GM20431 (cell line): ENCODE measurements around the gene APOL1.
"Not testable (repeated sequence)": the region's sequence is repeated elsewhere in the genome, so short reads cannot be mapped to it uniquely, and the experiment has no call there.

Source experiments
- in situ Hi-C: fragments of 300-500 bp; cut with MseI, MboI; formaldehyde crosslinking; loops from one replicate; pipeline ENCODE4 v1.15.0; 2020; ENCODE audit warnings: low sequenced_read_pairs; ENCODE audit not compliant: unreplicated experiment

APOL1 gene

DNA sequence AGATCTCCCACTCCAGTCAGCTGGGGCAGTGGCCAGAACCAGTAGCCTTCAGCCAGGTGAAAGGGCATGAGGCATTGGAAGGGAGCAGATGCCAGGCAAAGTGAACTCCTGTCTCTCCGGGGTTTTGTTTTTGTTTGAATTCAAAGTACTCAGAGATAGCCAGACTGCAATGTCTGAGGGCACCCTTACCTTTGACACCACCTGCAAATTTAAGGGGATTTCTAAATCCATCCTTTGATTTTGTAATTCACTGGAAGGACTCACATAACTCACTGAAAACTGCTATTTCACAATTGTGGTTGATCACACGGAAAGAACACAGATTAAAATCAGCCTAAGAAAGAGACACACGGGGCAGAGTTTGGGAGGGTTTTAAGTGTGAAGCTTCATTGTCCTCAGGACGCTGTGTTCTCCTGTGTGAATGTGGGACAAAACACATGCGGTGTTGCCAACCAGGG lies 10.3 kb downstream of the APOL1 start:
- in situ Hi-C loops = not testable (repeated sequence)

DNA sequence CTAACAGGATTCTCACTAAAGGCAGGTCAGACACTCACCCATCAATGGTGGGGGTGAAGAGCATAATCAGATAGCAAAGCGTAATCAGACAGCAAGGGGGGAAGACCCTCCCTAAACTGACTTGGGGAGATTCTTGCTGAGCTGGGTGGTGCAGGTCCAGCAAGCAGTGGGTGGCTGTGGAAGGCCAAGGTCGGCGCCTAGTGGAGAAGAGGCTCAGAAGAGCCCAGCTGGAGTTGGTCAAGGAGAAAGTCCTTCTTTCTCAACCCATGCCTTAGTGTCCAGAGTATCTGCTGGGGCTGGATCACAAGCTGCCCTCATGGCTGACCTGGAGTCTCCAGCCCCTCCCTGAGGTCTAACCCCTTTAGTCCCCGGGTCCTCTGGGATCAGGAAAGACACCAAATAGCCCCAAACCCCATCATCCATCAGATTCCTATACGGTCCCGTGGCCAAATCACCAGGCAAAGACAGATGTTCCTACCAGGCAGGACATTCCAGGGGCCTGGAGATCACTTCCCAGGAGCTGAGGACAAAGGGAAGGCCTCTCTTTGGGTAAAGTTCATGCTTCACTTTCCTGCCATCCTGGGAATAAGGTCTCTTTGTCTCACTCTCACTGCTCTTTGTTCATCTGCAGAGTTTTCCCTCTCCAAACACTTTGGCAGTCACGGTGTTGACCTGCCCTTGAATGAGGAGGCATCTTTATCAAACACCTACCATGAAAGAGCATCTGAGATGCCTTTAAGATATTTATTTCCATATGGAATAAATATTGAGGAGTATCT lies 11.1 kb downstream of the APOL1 start:
- in situ Hi-C loops = not testable (repeated sequence)

DNA sequence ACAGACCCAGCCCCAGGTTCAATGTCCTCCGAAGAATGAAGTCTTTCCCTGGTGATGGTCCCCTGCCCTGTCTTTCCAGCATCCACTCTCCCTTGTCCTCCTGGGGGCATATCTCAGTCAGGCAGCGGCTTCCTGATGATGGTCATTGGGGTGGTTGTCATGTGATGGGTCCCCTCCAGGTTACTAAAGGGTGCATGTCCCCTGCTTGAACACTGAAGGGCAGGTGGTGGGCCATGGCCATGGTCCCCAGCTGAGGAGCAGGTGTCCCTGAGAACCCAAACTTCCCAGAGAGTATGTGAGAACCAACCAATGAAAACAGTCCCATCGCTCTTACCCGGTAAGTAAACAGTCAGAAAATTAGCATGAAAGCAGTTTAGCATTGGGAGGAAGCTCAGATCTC lies 14.1 kb downstream of the APOL1 start:
- in situ Hi-C loops = no loop called here

DNA sequence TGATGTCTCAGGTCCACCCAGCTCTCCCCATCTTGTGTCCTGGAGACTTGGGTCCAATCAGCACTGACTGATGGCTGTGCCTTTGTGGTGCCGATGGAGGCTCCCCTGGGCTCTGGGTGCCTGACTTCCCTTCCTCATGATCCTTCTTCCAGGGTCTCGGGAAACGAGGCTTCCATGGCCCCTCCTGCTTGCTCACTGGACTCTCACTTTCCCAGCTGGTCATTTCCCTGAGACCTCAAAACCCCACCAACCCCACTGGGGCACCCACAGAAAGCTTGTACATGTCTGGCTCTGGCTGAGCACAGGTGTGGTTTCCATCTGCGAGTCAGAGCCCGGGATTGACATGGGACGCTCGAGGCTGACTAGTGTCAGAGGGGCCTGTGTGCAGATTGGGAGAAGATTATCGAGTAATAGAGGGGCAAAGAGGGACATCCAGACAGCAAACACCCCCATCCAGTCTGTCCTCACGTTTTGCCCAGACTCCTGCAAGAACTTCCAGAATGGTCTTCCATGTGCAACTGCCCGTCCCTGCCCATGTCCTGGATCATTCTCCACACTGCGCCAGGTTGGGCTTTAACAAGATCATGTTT lies 15.1 kb downstream of the APOL1 start:
- in situ Hi-C loops = no loop called here

DNA sequence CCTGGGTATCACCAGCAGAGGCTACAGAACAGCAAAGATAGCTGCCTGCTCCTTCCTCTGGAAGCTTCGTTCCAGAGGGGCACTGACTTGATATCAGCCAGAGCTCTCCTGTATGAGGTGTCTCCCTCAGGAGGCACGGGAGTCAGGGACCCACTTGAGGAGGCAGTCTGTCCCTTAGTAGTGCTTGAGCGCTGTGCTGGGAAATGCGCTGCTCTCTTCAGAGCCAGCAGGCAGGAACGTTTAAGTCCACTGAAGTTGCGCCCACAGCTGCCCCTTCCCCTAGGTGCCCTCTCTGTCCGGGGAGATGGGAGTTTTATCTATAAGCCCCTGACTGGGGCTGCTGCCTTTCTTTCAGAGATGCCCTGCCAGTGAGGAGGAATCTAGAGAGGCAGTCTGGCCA lies 18.3 kb downstream of the APOL1 start:
- in situ Hi-C loops = loop anchor here (10.0 kb wide), 1 partner anchor 76 kb away; no protein-coding TSS in a partner anchor

DNA sequence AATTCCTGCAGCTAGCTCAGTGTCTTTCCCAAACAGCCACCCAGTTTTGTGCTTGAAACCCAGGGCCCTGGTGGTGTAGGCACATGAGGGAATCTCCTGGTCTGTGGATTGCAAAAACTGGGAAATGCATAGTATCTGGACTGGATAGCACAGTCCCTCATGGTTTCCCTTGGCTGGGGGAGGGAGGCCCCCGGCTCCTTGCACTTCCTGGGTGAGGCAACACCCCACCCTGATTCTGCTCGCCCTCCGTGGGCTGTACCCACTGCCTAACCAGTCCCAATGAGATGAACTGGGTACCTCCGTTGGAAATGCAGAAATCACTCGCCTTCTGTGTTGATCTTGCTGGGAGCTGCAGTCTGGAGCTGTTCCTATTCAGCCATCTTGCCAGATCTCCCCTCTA lies 19.0 kb downstream of the APOL1 start:
- in situ Hi-C loops = loop anchor here (10.0 kb wide), 1 partner anchor 77 kb away; no protein-coding TSS in a partner anchor

DNA sequence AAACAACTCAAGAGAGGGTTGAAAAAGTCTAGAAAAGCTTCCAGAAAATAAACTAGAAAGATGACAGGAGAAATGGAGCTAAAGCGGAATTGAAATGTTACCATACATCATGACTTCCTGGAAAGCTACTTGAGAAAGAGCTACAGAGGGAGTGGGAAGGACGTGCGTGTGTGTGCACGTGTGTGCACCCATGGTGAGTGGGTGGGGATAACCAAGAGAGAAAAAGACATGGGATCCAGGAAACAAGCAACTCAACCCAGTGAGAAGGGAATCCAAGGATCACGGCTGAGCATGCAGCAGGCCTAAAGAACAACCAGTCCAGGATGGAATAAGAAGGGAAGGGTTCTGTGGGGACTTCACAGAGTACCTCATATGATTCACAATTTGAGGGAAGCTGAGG lies 21.6 kb downstream of the APOL1 start:
- in situ Hi-C loops = loop anchor here (10.0 kb wide), 1 partner anchor 80 kb away; no protein-coding TSS in a partner anchor

DNA sequence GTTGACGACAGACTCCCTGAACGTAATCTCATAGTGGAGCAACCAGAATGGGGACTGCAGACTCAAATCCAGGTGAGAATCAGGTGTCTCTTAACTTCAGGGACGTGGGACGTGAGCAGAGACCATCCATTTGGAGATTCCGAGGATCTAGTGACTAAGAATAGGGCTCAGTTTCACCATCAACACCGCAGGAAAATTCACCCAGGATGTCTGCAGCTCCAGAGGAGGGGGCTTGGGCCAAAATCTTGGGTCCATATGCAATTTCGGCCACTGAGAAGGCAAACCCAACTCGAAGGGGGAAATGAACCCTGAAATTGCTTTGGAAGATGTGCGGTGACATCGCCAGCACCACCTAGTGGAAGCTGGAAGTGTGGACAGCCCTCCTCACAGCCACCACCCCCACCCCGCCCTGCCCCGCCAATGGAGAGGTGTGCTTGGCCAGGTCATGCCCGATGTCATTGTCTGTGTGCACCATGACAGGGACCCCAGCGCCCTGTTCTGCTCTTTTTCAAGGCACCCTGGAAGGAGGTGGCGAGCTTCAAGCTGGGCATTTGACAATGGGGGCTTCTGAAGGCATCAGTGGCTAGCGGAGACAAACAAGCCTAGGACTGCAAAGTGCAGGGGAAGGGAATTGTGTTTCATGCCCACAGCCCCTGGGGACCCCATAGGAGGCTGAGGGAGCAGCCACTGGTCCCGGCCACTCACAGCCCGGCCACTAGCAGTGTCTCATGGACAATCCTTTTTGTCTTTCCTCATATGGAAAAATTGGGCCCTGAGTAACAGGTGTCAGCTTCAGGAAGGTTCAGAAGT lies 24.8 kb downstream of the APOL1 start:
- in situ Hi-C loops = loop anchor here (10.0 kb wide), 1 partner anchor 83 kb away; no protein-coding TSS in a partner anchor

DNA sequence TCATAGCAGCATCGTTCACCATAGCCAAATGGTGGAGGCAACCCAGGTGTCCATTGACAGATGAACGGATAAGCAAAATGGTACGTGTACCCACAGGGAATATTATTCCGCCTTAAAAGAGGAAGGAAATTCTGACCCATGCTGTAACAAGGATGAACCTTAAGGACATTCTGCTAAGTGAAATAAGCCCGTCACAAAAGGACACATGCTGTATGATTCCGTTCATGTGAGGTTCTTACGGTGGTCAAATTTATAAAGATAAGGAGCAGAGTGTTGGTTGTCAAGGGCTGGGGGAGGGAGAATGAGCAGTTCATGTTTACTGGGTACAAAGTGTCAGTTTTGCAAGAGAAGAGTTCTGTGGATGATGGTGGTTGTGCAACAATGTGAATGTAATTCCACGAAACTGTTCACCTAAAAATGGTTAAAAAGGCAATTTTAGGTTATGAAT lies 26.3 kb downstream of the APOL1 start:
- in situ Hi-C loops = loop anchor here (10.0 kb wide), 1 partner anchor 84 kb away; no protein-coding TSS in a partner anchor

DNA sequence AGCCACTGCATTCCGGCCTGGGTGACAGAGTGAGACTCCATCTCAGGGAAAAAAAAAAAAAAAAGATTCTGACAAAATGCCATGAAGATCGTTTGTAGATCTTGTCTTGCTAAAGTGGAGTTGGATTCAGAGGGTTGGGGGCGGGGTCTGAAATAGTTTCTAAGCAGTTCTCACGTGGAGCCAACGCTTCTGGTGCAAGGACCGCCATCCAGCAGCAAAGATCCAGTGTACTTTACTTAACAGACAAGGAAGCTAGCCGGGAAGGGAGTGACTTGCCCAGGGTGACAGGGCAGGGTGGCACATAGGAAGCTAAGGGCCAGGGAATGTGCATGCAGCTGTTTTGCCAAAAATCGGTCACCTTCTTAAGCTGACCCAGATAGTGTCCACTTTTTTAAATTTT lies 27.4 kb downstream of the APOL1 start:
- in situ Hi-C loops = no loop called here

DNA sequence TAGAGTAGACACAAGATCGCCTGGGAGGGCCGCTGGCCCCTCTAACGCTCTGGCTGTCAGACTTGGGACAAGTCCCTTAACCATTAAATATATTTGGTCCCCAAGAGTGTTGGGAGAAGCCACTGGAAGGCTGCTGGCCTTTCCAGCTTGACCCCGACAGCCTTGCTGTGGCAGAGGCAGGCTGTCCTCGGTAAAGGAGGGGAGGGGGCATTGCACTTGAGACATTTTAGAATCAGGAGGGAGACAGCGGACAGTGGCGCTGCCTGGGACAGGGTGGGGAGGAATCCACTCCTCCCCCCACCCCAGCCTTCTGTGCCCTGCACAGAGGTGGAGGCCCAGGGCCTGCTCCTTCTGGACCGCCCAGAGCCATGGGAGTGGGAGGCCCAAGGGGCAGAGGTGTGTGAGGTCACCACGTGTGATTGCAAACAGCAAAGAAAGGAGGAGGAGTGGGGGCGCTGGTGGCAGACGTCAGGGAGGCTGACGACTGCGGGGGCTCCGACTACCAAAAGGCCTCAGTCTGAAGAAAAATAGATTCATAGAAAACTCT lies 28.9 kb downstream of the APOL1 start:
- in situ Hi-C loops = no loop called here

DNA sequence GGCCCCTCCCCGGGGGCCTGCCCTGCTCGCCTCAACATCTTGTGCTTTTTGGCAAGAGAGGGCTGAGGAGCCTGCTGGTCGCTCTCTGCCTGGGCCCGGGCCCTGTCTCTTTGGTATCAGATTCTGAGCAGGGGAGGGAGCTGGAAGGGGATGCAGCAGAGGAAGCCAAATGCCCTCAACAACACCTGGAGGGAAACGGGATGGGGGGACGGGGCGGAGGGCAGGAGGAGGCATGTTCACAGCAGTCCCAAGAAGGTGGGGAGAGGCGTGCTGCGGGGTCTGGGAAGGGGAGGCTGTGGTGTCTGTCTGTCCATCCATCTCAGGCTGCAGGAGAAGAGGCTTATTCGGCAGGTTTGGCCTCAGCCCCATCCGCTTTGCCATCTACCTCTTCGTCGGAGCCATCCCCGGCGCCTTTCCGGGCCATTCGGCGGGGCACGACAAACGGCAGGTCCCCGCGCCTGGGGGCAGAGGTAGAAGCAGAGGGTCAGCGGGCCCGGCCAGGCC lies 29.4 kb downstream of the APOL1 start:
- in situ Hi-C loops = no loop called here

DNA sequence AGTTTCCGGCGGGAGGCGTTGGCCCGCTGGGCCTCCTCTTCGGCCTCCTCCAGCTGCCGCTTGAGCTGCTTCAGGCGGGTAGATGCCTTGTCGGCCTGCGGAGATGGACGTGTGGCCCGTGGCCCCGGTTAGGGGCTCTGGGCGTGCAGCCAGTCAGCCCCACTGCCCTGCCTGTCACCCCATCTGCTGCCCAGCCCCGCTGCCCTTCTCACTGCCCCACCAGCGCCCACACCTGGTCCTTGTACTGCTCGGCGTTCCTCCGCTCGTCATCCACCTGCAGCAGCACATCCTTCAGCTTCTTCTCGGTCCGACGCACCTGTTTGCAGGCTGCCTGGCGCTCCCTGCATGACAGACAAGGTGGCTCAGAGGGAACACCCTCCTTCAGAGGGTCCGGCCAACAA lies 31.2 kb downstream of the APOL1 start:
- in situ Hi-C loops = no loop called here

DNA sequence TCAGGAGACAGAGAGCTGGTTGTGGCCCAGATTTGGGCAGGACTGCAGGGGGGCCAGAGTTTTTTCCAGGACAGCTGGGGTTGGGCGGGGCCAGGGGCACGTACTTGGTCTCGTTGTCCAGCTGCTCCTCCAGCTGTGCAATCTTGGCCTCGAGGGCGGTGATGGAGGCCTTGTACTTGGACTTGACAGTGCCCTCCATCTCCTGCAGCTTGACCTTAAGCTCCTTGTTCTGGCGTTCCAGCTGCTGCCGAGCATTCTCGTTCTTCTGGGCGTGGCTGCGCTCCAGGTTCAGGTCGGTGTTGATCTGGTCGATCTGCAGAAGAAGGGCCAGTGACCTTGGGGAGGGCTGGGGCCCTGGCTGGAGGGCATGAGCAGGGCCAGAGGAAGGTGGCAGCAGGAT lies 32.1 kb downstream of the APOL1 start:
- in situ Hi-C loops = no loop called here

DNA sequence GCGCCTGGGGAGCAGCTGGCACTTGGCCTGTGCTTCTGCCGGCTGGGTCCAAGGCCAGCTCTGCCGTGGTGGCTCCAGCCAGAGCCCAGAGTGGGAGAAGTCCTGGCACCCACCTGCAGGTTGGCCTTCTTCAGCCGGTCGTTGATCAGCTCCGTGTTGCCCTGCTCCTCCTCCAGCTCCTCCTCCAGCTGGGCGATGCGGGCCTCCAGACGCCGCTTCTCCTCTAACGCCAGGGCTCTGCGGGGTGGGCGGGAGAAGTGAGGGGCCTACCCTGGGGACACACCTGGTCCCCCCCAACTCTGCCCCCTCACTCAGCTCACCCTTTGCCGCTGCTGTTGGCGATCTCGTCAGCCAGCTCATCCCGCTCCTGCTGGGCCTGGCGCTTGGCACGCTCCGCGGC lies 32.6 kb downstream of the APOL1 start:
- in situ Hi-C loops = no loop called here

DNA sequence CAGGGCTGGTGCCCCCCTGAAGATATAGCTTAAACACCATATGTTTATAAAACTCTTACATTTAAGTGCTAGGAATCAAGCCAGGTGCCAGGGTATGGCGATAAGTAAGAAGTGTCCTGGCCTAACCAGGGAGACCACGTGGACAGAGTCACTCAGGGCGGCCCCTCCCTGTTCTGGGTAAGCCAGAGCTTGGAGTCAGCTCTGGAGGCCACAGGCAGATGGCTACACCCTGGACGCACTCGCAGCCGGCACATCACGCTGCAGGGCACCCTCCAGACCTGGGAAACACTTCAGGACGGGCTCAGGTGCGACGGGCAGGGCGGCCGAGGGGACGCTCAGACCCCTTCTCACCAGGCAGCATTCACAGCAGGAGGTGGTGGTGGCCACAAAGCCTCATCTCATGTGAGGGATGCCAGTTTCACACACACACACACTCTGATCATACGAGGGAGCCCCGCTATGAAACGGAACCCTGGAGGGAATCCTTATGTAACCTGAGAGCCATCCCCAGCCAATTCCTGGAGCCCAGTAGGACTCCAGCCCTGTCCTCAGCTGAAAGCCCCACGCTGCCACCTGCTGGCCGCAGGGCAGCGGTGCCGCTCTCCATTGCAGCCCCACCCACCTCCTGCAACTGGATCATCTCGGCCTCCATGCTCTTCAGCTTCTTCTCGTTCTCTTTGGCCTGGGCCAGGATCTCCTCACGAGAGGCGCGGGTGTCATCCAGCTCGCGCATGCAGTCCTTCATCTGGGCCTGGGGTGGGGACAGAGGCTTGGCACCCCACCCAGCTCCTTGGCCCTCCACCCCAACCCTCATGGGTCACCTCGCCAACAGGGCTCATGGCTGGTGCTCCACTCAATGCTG lies 33.4 kb downstream of the APOL1 start:
- in situ Hi-C loops = no loop called here

DNA sequence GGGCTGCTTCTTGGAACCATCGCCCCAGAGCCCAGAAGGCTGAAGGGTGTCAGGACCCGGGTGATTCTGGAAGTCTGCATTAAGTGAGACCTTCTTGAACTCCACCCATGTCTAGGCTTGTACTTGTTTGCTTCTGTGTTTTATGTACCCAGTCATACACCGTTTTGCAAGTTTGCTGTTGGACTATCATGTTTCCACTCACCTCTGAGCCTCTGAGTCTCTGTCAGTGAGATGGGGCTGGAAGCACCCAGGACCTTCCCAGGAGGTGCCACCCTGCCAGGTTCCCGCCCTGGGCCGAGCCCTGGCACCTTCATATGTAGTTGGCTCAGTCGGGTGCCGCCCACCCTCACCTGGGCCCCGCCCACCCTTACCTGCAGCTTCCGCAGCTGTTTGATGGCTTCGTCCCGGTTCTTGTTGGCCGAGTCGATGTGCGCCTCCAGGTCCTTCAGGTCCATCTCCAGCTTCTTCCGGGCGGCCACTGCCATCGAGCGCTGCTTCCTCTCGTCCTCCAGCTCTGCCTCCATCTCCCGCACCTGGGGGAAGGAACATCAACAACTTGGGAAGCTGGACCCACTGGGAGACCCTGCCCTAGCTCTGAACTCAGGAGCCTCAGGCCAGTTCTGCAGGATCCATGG lies 35.1 kb downstream of the APOL1 start:
- in situ Hi-C loops = no loop called here

DNA sequence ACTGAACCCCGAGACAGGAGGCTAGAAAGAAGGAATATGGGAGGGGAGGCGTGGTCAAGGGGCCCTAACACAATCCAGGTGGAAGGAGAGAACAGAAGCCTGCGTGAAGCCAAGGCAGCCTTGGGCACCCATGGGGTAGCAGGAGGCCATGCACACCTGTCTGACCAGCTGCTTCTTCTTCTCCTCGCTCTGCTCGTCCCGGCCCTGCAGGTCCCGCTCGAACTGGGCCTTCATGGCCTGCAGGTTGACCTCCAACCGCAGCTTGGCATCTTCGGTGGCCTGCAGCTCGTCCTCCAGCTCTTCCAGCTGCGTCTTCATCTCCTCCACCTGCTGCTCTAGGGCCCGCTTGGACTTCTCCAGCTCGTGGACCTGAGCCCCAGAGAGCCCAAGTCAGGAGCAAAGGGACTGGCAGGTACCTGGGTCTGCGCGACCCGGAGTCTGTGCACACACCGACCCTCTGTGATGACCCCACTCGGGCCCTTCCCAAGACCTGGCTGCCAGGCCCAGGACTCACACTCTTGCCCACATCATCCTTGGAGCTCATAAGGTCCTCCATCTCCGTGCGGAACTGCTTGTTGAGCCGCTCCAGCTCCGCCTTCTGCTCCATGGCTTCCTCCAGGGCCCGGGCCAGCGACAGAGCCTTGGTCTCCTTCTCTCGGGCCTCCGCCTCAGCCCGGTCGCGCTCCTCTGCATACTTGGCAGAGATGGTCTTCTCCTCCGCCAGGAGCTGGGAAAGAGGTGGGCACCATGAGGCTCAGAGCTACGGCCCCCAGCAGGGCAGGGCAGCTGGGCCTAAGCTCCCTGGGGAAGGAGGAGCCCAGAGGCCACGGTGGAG lies 35.9 kb downstream of the APOL1 start:
- in situ Hi-C loops = no loop called here
